KG1 (cell line): ENCODE measurements around the gene PRLH.
"Not testable (repeated sequence)": the region's sequence is repeated elsewhere in the genome, so short reads cannot be mapped to it uniquely, and the experiment has no call there.

Experiments used
- DNase-seq: peaks from one replicate; lab custom pipeline; 2025; lab: John Stamatoyannopoulos, UW

Gene PRLH

DNA sequence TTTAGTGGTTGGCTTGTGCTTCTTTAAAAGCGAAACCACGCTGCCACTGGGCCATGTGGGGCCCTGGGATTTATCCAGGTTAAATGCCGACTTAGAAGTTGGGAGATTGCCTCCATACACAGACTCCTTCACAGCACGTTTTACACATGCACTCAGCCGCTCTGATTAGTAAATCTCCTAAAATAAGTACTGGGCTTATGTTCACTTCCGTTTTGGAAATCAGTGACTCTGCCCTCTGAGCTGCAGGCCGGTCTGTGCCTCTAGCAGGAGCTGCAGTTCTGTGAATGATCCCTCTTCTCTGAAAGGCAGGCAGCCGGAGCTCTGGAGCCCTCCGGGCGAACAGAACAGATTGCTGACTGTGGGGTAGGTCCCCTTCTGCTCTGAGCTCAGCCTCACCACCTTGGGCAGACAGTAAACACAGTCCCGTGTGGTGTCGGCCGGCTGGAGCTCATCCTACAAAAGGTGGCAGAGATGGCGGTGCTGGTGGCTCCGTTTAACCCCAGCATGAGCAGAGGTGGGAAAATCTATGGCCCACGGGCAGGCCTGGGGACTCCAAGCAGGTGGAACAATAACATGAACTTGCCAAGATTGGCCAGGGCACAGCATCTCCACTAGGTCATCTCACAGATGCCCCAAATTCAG lies 34.0 kb downstream of the PRLH start:
- no peak for DNase-seq

- DNase-seq = no peak
These were observed 35.2 kb downstream of the PRLH start for GRCh38 chr2:237601453-237602116.

DNA sequence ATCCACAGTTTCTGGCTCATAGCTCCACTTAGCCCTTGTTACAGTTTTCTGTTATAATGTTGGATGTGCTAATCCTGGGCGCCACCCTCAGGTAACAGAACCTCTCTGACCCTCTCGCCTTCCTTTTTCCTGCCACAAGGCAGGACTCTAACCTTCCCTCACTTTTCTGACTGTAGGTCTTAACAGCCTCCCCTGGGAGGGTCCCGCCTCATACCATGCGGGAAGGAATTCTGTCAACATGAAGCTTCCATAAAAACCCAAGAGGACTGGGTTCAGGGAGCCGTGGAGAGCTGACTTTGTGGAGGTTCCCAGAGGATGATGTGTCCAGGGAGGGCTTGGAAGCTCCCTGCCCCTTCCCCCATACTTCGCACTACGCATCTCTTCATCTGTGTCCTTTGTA lies 36.0 kb downstream of the PRLH start:
- DNase-seq = no peak

GRCh38 chr2:237603049-237603717 lies 36.8 kb downstream of the PRLH start:
- DNase-seq = no peak

DNA sequence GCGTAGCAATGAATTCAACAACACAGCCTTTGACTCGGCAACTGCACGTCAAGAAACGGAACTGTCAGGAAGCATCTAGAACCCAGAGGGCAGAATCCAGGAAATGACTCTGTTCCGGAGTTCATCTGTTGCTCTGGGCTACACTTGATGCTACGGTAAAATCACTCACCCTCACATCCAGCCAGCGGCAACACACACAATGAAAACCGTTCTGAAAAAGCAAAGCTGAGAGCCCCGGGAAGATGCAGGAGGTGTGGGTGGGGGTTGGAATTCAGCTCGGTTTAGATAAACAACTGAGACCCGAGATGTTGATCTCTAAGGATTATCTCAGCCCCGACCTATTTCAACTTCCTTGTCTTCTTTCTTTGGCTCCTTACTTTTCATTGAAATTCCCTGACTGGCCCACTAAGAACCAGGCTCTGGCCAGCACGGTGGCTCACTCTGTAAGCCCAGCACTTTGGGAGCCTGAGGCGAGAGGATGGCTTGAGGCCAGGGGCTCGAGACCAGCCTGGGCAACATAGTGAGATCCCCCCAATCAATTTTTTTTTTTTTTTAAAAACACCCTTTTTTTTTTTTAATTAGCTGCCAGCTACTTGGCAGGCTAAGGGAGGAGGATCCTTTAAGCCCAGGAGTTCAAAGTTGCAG lies 37.5 kb downstream of the PRLH start:
- no peak for DNase-seq

DNA sequence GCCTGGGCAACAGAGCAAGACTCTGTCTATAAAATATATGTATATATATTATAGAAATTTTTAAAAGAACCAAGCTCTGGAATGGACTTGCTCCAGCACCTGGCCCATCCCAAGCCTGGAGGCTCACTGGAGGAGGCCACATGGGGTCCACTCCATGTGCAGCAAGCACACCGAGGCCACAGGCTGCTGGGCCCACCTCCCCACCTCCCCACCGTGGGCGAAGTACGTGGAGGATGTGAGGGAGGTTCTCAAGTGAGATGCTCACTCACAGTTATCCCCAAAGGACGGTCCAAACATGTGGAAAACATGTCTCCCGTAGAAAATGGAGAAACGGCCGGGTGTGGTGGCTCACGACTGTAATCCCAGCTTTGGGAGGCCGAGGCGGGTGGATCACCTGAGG lies 38.0 kb downstream of the PRLH start:
- no peak for DNase-seq

DNA sequence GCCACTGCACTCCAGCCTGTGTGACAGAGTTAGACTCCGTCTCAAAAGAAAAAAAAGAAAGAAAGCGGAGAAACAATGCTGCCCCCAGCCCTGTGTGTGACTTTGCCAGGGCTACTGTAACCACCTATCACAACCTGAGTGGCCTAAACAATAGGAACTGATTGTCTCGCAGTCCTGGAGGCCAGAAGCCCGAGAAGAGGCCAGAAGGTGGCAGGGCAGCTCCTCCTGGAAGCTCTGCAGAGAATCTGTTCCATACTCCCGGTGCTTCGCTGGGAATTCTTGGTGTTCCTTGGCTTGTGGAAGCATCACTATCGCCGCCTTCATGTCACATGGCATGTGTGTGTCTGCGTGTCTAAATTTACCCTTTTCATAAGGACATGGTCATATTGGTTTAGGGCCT lies 38.6 kb downstream of the PRLH start:
- no peak for DNase-seq

- not testable (repeated sequence) for DNase-seq
These were observed 40.1 kb downstream of the PRLH start for GRCh38 chr2:237606522-237606921.

- no peak for DNase-seq
These were observed 46.4 kb downstream of the PRLH start for GRCh38 chr2:237612527-237613357.

- no peak for DNase-seq
These were observed 47.3 kb downstream of the PRLH start for GRCh38 chr2:237613679-237614078.

GRCh38 chr2:237614151-237614720 lies 47.9 kb downstream of the PRLH start:
- DNase-seq = no peak

DNA sequence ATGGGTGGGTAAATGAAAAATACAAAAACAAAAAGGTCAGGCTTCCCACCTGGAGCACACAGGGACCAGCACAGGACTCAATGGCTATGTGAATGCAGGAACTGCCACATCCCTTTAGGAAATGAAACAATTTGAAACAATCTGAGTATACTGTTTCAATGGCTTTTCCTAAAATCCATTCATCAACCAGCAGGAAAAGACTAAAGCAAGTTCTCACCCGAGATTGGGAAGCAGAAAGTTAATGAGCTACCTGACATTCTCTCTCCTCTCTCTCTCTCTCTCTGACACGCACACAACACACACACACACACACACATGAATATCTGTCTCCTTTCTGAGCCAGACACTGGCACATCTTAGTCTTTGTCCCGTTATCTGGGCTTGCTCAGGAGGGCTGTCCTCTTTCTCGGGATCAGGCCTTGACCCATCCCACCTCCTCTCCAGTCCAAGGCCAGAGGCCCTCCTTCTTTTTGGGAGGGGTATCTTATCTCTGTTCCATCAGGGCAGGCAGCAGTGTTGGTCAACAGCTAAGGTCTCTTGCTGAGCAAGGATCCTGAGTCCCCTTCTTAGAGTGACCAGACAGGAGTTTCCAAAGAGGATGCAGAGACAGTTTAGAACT lies 49.4 kb downstream of the PRLH start:
- DNase-seq = no peak

DNA sequence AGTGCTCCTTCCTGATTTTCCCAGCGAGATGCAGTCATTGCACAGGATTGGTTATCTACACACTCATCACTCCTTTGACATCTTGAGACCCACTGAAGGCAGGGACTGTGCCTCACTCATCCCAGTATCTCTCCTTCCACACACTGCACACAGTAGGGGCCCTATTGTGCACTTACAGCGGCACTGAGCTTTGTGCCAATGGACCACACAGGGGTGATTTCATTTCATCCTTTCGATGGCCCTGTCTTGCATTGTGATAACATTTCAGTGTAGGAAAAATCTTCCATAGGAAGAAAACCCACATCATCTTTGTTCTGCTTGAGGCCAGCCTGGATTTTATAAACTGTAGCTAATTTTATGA lies 50.0 kb downstream of the PRLH start:
- no peak for DNase-seq
